Upper lobe of left lung (tissue), 6 donors: ENCODE data around the gene GSTO2. TPM values are rescaled to one million over a fixed set of nuclear protein-coding genes. Genes with fewer than 3 reads are reported as not detected.

Source experiments
- ATAC-seq, 2 donors: fragments of 200-7000 bp; cut with Tn5 transposase; one replicate each; pipeline ENCODE4 v1.9.1; 2022; ENCODE audit warnings: mild to moderate bottlenecking in 2 of 2, moderate library complexity in 2 of 2; ENCODE audit not compliant: low FRiP score in 2 of 2
- DNase-seq, 2 donors: peaks; one replicate each; pipeline ENCODE4 v3.0.0-alpha.2; 2019 to 2020
- H3K27ac ChIP-seq, 4 donors: fragments of 200-600 bp; sonication (generic); one replicate each; pipeline ENCODE4 v1.5.1; 2016 to 2019
- H3K27me3 ChIP-seq, 4 donors: fragments of 200-600 bp; sonication (generic); one replicate each; pipeline ENCODE4 v1.5.1; 2017 to 2019
- H3K36me3 ChIP-seq, 4 donors: fragments of 200-600 bp; sonication (generic); one replicate each; pipeline ENCODE4 v1.5.1; 2016 to 2019
- H3K4me1 ChIP-seq, 4 donors: fragments of 200-600 bp; sonication (generic); one replicate each; pipeline ENCODE4 v1.5.1; 2018 to 2019
- H3K4me3 ChIP-seq, 4 donors: fragments of 200-600 bp; sonication (generic); one replicate each; pipeline ENCODE4 v1.5.1; 2017 to 2019; ENCODE audit warnings: mild to moderate bottlenecking in 2 of 4, moderate library complexity in 1 of 4
- H3K9me3 ChIP-seq, 4 donors: fragments of 200-600 bp; sonication (generic); one replicate each; pipeline ENCODE4 v1.5.1; 2018 to 2019
- CTCF ChIP-seq, 6 experiments: fragments of 450-650 bp in 4 of 6; fragments of 200-600 bp in 2 of 6; sonication (generic) in 2 of 6; IDR thresholded peaks; one replicate each; pipeline ENCODE4 v1.5.1; 2016 to 2019; ENCODE audit warnings: antibody characterized with exemption in 6 of 6
- EP300 ChIP-seq, 4 donors: sonication (generic); formaldehyde crosslinking; IDR thresholded peaks; one replicate each; pipeline ENCODE4 v1.5.1; 2017; ENCODE audit warnings: antibody characterized with exemption in 4 of 4, control low read depth in 2 of 4
- POLR2A ChIP-seq, 4 donors: fragments of 450-650 bp; IDR thresholded peaks; one replicate each; pipeline ENCODE4 v1.5.1; 2016 to 2017; ENCODE audit warnings: antibody characterized with exemption in 4 of 4, mild to moderate bottlenecking in 2 of 4
- POLR2AphosphoS5 ChIP-seq, 2 donors: sonication (generic); formaldehyde crosslinking; IDR thresholded peaks; one replicate each; pipeline ENCODE4 v1.5.1; 2017; ENCODE audit warnings: antibody characterized with exemption in 2 of 2
- WGBS, 2 donors: methylation state at CpG; one replicate each; pipeline ENCODE4 v1.1.5; 2017 to 2018; 5-methylcytosine and 5-hydroxymethylcytosine counted together
- total RNA-seq, 6 donors: library from RNA; depleted of rRNA in 4 of 6; stranded (reverse); fragments of >200 nt in 4 of 6; gene quantifications; one replicate each; pipeline versions ENCODE4 v1.1.0 to v1.2.1, GENCODE V29; 2016 to 2021
- donor health status: DM: no; HTN: no; CAD: no; lungs with moderate emphysema.
- donor health status: DM: no; HTN: yes; CAD: no; lungs with severe emphysema.

Gene GSTO2
- total RNA-seq, 6 donors from 2014 or later: 2.8 to 11.2 (median 7.8) TPM

DNA sequence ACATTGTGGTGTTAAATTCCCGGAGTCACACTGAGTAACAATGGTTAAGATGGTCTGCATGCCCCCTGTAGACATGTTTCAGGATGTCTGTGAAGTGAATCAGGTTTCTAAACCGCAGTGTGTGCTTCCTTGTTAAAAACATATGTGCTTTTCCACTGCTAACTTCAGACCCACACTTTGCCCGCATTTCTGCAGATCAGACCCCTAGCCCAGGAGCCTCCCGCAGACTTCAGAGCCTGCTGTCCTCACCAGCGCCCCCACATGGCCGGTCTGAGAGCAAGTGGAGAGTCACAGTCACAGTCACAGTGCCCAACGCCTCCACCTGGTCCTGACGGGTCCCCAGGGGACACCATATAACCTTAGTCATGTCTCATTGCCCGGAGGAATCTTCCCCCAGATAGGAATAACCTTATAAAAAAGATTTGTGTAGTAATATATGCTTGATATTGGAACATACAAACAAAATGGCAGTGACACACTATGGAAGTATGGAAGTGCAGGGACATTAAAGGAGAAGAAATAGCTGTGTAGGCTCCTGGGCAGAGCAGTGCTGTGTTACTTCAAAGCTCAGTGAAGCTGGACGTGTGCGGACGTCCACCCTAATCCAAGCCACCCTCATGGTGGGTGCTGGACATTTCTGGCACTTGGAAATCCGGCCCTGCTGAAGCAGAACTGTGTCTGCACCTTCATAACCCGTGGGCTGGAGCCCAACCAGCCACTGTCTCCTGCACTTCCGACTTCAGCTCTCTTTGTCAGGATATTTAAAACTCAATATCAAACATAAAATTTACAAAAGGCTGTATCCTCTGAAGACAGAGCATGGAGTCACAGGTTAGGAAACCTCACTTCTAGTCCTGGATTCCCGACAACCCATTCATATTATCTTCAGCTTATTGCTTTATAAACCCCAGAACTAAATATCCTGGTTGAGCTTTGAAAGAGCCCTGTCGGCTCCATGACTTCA lies 29.0 kb downstream of the GSTO2 start:
- Histone ChIP-seq H3K4me3 (no peak overlapping the region), H3K27ac (peak overlapping the region in 1 of 4 donors; percentile 72), H3K36me3 (no peaks in the 10 kb centered on the region), H3K27me3 (no peaks in the 10 kb centered on the region), H3K9me3 (no peaks in the 10 kb centered on the region), H3K4me1 (peaks cover 17 to 30% (median 21%) of the 10 kb centered on the region in 4 donors)
- TF ChIP-seq POLR2A (IDR thresholded peaks at IDR 0.05) (no peak), CTCF (IDR thresholded peaks at IDR 0.05) (peak in 2 of 6 experiments; percentile 19 to 27)
- WGBS, 2 donors: 64 to 69% methylated on average over 16 to 17 of the region's 17 CpGs
- peak in 1 of 2 donors; percentile 25 for DNase-seq
- no peak for ATAC-seq

- H3K9me3 ChIP-seq: no peaks in the 10 kb centered on the region
- H3K27ac ChIP-seq: peak overlapping the region; percentile 70 to 79 (median 75)
- H3K4me1 ChIP-seq: peaks cover 17 to 34% (median 24%) of the 10 kb centered on the region in 4 donors
- no peaks in the 10 kb centered on the region for H3K36me3 ChIP-seq
- no peaks in the 10 kb centered on the region for H3K27me3 ChIP-seq
- WGBS, 2 donors: 54 to 62% methylated on average over 13 of the region's 13 CpGs
- ATAC-seq: peak; percentile 20 to 27
- no peak overlapping the region for H3K4me3 ChIP-seq
- DNase-seq: no peak
- TF ChIP-seq EP300 (IDR thresholded peaks at IDR 0.05) (no peak), POLR2AphosphoS5 (IDR thresholded peaks at IDR 0.05) (no peak), POLR2A (IDR thresholded peaks at IDR 0.05) (no peak)
Observed at GRCh38 chr10:104299031-104299904, 30.3 kb downstream of the GSTO2 start.

DNA sequence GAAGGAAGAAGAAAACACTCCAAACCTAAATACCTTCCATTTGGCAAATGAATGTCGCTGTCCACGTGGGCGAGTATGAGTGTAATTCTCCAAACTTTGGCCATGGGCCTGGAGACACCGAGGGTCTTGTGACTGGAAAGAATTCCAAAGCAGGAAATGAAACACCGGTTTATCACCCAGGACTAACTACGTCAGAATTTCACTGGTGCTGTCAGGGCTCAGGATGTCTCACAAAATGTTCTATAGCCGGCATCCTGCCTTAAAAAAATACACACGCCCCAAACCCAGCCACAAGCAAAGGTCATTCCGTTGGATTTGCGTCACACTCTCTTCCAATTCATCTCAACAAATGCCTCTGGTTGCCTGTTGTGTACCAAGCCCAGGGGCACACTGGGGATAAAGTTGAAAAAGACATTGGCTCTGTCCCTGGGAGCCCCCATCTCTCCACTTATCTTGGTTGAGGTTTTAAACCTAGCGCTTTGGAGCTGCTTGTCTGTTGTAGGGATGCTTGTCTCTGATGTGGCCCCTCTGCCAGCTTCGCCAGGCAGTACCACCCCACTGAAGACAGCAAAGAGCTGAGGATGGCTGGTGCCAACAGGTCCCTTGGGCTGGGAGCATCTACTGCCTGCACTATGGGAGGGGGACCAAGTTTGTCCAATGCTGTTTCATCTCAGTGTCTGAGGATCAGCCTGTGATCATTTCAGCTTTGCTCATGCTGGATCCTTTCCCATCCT lies 31.2 kb downstream of the GSTO2 start:
- TF ChIP-seq EP300 (IDR thresholded peaks at IDR 0.05) (peak; percentile 53 to 95 (median 87)), POLR2AphosphoS5 (IDR thresholded peaks at IDR 0.05) (peak; percentile 55 to 64), CTCF (IDR thresholded peaks at IDR 0.05) (no peak)
- peaks cover 20 to 34% (median 25%) of the 10 kb centered on the region in 4 donors for H3K4me1 ChIP-seq
- WGBS, 2 donors: 57 to 68% methylated on average over 11 to 12 of the region's 12 CpGs
- H3K27me3 ChIP-seq: no peaks in the 10 kb centered on the region
- no peaks in the 10 kb centered on the region for H3K36me3 ChIP-seq
- ATAC-seq: peak; percentile 67 to 73
- no peak overlapping the region for H3K4me3 ChIP-seq
- DNase-seq: no peak
- peak overlapping the region; percentile 72 to 86 (median 78) for H3K27ac ChIP-seq
- no peaks in the 10 kb centered on the region for H3K9me3 ChIP-seq

- Histone ChIP-seq H3K4me1 (peaks cover 27 to 40% (median 31%) of the 10 kb centered on the region in 4 donors), H3K27ac (peak overlapping the region; percentile 72 to 86 (median 78))
- peak; percentile 62 to 68 for ATAC-seq
Observed at GRCh38 chr10:104300736-104301292, 31.8 kb downstream of the GSTO2 start.

More at GRCh38 chr10:104300736-104301292, 31.8 kb downstream of the GSTO2 start:
- 54 to 68% methylated on average over 6 to 7 of the region's 7 CpGs for WGBS, 2 donors
- peak in 1 of 2 donors; percentile 36 for DNase-seq
- Histone ChIP-seq H3K4me3 (no peak overlapping the region), H3K27me3 (no peaks in the 10 kb centered on the region), H3K9me3 (no peaks in the 10 kb centered on the region), H3K36me3 (no peaks in the 10 kb centered on the region)
- TF ChIP-seq POLR2AphosphoS5 (IDR thresholded peaks at IDR 0.05): peak; percentile 46 to 48
- no peak for TF ChIP-seq POLR2A (IDR thresholded peaks at IDR 0.05)
